Right kidney (tissue), 1 donor: ENCODE data around the gene COL8A2.
A peak's percentile ranks its signal among the peaks of the same experiment; 100 is the strongest.

Experiments
- DNase-seq: peaks from one replicate; pipeline ENCODE4 v3.0.0-alpha.2; 2016

Gene COL8A2

GRCh38 chr1:36089393-36090121 is 35.5 kb downstream of the COL8A2 start:
- no peak for DNase-seq

GRCh38 chr1:36088577-36089392 is 36.2 kb downstream of the COL8A2 start, which contains the start of gene ADPRS:
Gene ADPRS (plus strand): TSS chr1:36088892. CDS start chr1:36088905, 13 bp downstream.
- peak; percentile 96 for DNase-seq

GRCh38 chr1:36088265-36088576 is 36.8 kb downstream of the COL8A2 start:
- no peak for DNase-seq

GRCh38 chr1:36087233-36088123 is 37.5 kb downstream of the COL8A2 start:
- no peak for DNase-seq

GRCh38 chr1:36086529-36087232 is 38.3 kb downstream of the COL8A2 start:
- DNase-seq, result no peak

GRCh38 chr1:36085686-36086526 is 39.1 kb downstream of the COL8A2 start:
- no peak for DNase-seq

GRCh38 chr1:36085126-36085525 is 39.9 kb downstream of the COL8A2 start:
- DNase-seq, result no peak

GRCh38 chr1:36084497-36085115 is 40.4 kb downstream of the COL8A2 start:
- peak; percentile 68 for DNase-seq

- peak; percentile 86 for DNase-seq
Observed at GRCh38 chr1:36083635-36084496, 41.2 kb downstream of the COL8A2 start, which contains the start of gene TEKT2. Gene TEKT2 (plus strand): TSS chr1:36084094. CDS start chr1:36084922, 828 bp downstream.

GRCh38 chr1:36083219-36083618 is 41.8 kb downstream of the COL8A2 start:
- DNase-seq, result no peak

- no peak for DNase-seq
Observed at GRCh38 chr1:36081926-36082485, 43.0 kb downstream of the COL8A2 start.

- no peak for DNase-seq
Observed at GRCh38 chr1:36080801-36081200, 44.2 kb downstream of the COL8A2 start.

GRCh38 chr1:36080236-36080635 is 44.8 kb downstream of the COL8A2 start:
- DNase-seq, result no peak

- no peak for DNase-seq
Observed at GRCh38 chr1:36076979-36077573, 47.9 kb downstream of the COL8A2 start.

- DNase-seq, result no peak
Observed at GRCh38 chr1:36070349-36070748, 54.7 kb downstream of the COL8A2 start.

GRCh38 chr1:36068866-36069265 is 56.2 kb downstream of the COL8A2 start:
- DNase-seq, result no peak

GRCh38 chr1:36067871-36068270 is 57.2 kb downstream of the COL8A2 start:
- DNase-seq, result no peak

- DNase-seq, result no peak
Observed at GRCh38 chr1:36062315-36062714, 62.7 kb downstream of the COL8A2 start.

- DNase-seq, result no peak
Observed at GRCh38 chr1:36055706-36056105, 69.3 kb downstream of the COL8A2 start.
